Spinal cord (tissue), 4 donors: ENCODE measurements around the gene ZNF33A. TPM values are rescaled to one million over a fixed set of nuclear protein-coding genes. Genes with fewer than 3 reads are reported as not detected.

Experiments
- polyA plus RNA-seq, 2 donors: library from polyadenylated mRNA; unstranded; fragments of 120-200 nt; gene quantifications; one replicate each; pipeline ENCODE4 v1.2.1, GENCODE V29; 2013; ENCODE audit not compliant: insufficient read length in 2 of 2
- small RNA-seq: library from RNA; depleted of rRNA; stranded (forward); fragments of <200 nt; gene quantifications from one replicate; pipeline ENCODE3, GENCODE V24; 2014; ENCODE audit warnings: low replicate concordance
- total RNA-seq, 2 donors: library from RNA; depleted of rRNA in 1 of 2; stranded (reverse); fragments of 120-200 nt in 1 of 2; fragments of >200 nt in 1 of 2; gene quantifications; one replicate each; pipeline versions ENCODE4 v1.2.3 to v1.2.4, GENCODE V29; 2013 to 2014

Gene ZNF33A
- total and polyA plus RNA-seq, 4 donors, result 23.4 to 54.2 (median 37.8) TPM

Small RNAs within 50 kb of the gene (small RNA-seq; reads per million reads assigned to genes)
- gene AL161931.1, result not detected
- not detected for gene FXYD6P2
- not detected for gene RF00019
- not detected for gene RNU6-795P

Other genes with a start within 250 kb of the ZNF33A start
- gene ZNF248, start 153.1 kb upstream of the ZNF33A start, total RNA-seq, result 10 to 100 TPM; 28.9 to 40.1 TPM
- gene ZNF248, start 153.1 kb upstream of the ZNF33A start, polyA plus RNA-seq, result 10 to 100 TPM; 29.9 to 31.3 TPM
- gene ZNF25, start 34.0 kb upstream of the ZNF33A start, total RNA-seq, result 10 to 100 TPM; 29.0 to 63.6 TPM
- gene ZNF25, start 34.0 kb upstream of the ZNF33A start, polyA plus RNA-seq, result 10 to 100 TPM; 25.8 to 40.4 TPM
- gene ZNF37A, start 83.7 kb downstream of the ZNF33A start, total RNA-seq, result 10 to 100 TPM; 23.3 to 30.4 TPM
- 10 to 100 TPM; 16.6 to 20.9 TPM for gene ZNF37A, start 83.7 kb downstream of the ZNF33A start, polyA plus RNA-seq